Measurements from ENCODE around the gene MLYCD. TPM values are rescaled to one million over a fixed set of nuclear protein-coding genes. Genes with fewer than 3 reads are reported as not detected.

Gene MLYCD
- total and polyA plus RNA-seq, 2 donors from 2014 or later, result 8.8 to 9.1 TPM

DNA sequence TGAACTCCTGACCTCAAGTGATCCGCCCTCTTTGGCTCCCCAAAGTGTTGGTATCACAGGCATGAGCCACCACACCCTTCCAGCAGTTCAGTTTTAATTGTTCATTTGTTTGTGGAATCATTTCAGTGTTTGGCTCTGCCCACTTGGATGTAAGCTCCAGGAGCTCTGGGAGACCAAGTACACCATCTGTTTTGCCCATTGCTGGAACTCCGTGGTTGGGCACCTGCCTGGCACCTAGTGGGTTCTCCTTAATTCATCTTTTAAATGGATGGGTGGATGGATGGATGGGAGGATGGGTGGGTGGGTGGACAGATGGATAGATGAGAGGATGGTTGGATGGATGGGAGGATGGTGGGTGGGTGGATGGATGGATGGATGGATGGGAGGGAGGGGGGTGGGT lies 68.2 kb downstream of the MLYCD start:
- H3K27me3 ChIP-seq (ENCODE audit: control insufficient read depth, insufficient read depth, low read length), result no peaks in the 10 kb centered on the region
- TF ChIP-seq, protein P1, sequence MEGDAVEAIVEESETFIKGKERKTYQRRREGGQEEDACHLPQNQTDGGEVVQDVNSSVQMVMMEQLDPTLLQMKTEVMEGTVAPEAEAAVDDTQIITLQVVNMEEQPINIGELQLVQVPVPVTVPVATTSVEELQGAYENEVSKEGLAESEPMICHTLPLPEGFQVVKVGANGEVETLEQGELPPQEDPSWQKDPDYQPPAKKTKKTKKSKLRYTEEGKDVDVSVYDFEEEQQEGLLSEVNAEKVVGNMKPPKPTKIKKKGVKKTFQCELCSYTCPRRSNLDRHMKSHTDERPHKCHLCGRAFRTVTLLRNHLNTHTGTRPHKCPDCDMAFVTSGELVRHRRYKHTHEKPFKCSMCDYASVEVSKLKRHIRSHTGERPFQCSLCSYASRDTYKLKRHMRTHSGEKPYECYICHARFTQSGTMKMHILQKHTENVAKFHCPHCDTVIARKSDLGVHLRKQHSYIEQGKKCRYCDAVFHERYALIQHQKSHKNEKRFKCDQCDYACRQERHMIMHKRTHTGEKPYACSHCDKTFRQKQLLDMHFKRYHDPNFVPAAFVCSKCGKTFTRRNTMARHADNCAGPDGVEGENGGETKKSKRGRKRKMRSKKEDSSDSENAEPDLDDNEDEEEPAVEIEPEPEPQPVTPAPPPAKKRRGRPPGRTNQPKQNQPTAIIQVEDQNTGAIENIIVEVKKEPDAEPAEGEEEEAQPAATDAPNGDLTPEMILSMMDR (IDR thresholded peaks at IDR 0.05; ENCODE audit: borderline replicate concordance, extremely low read depth, insufficient read depth), result no peak
- H3K9me3 ChIP-seq (ENCODE audit: control insufficient read depth in 2 of 3, insufficient read depth in 1 of 3, low read length in 3 of 3), result no peaks in the 10 kb centered on the region
- H3K4me1 ChIP-seq (ENCODE audit: control insufficient read depth in 2 of 3, insufficient read depth in 2 of 3, low read depth in 1 of 3, low read length in 3 of 3), result no peaks in the 10 kb centered on the region
- H3K27ac ChIP-seq (ENCODE audit: low read depth in 2 of 2, low read length in 2 of 2), result no peak overlapping the region
- no peak overlapping the region for H3K9ac ChIP-seq (ENCODE audit: low read length in 3 of 3)
- DNase-seq (no peak), FAIRE-seq (no peak)
- H3K36me3 ChIP-seq (ENCODE audit: control insufficient read depth in 2 of 3, insufficient read depth in 3 of 3, low read length in 3 of 3), result peaks cover 0 to 5% (median 2%) of the 10 kb centered on the region in 3 donors
- H3K4me3 ChIP-seq (ENCODE audit: low read length in 3 of 3), result no peak overlapping the region
- intact Hi-C loops (cut with DNase I), result loop anchor here (10.0 kb wide), 1 partner anchor 88 kb away; no protein-coding TSS in a partner anchor

DNA sequence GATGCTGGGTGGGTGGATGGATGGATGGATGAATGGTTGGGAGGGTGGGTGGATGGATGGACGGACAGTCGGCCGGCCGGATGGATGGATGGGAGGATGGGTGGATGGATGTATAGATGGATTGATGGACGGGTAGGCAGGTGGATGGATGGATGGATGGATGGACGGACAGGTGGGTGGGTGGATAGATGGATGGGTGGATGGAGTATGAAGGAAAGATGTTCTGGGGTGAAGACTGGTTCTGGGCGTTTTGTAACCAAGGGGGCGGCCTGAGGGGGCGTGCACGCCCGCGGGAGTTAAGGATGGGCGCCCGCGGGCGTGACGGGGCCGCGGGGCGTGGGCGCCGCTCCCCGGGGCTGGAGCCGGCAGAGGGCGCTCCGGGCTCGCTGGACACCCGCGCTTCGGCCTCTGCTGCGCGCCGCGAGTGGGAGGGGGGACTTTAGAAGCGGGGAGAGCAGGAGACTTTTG lies 69.0 kb downstream of the MLYCD start, which contains the start of gene NECAB2:
Gene NECAB2 (plus strand): TSS at position 407 of the 468 bp plus-strand sequence. CDS start 405 bp downstream, outside the sequence.
- Histone ChIP-seq H3K4me1 (ENCODE audit: control insufficient read depth in 2 of 3, insufficient read depth in 2 of 3, low read depth in 1 of 3, low read length in 3 of 3) (no peaks in the 10 kb centered on the region), H3K36me3 (ENCODE audit: control insufficient read depth in 2 of 3, insufficient read depth in 3 of 3, low read length in 3 of 3) (peaks cover 0 to 2% (median 0%) of the 10 kb centered on the region in 3 donors), H3K9ac (ENCODE audit: low read length in 3 of 3) (no peak within 1 kb of the TSS), H3K27me3 (ENCODE audit: control insufficient read depth, insufficient read depth, low read length) (no peaks in the 10 kb centered on the region), H3K4me3 (ENCODE audit: low read length in 3 of 3) (no peak within 1 kb of the TSS), H3K27ac (ENCODE audit: low read depth in 2 of 2, low read length in 2 of 2) (no peak within 1 kb of the TSS), H3K9me3 (ENCODE audit: control insufficient read depth in 2 of 3, insufficient read depth in 1 of 3, low read length in 3 of 3) (no peaks in the 10 kb centered on the region)
- DNase-seq (peak; percentile 51 to 78 (median 65)), FAIRE-seq (no peak)
- intact Hi-C loops (cut with DNase I), result loop anchor here (10.0 kb wide), 1 partner anchor 87 kb away; no protein-coding TSS in a partner anchor
- TF ChIP-seq, protein P1 (IDR thresholded peaks at IDR 0.05; ENCODE audit: borderline replicate concordance, extremely low read depth, insufficient read depth), result peak; percentile 46

DNA sequence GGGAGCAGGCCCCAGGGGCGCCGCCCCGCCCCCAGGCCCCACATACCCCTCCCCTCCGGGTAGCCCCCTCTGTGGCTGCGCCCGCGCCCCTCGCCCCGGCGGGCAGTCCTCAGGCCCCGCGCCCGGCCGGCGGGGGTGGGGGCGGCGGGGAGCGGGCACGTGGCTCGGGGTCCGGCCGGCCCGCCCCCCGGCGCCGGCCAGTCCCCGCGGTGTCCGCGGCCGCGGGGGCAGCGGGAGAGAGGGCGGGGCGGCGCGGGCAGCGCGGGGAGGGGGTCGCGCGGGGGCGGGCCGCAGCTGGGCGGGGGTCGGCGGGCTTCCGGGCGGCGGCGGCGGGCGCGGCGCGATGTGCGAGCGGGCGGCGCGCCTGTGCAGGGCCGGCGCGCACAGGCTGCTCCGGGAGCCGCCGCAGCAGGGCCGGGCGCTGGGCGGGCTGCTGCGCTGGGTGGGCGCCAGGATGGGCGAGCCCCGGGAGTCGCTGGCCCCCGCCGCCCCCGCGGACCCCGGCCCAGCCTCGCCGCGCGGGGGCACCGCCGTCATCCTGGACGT lies 69.5 kb downstream of the MLYCD start:
- no peak for FAIRE-seq
- Histone ChIP-seq H3K9me3 (ENCODE audit: control insufficient read depth in 2 of 3, insufficient read depth in 1 of 3, low read length in 3 of 3) (no peaks in the 10 kb centered on the region), H3K27ac (ENCODE audit: low read depth in 2 of 2, low read length in 2 of 2) (no peak overlapping the region), H3K4me3 (ENCODE audit: low read length in 3 of 3) (no peak overlapping the region), H3K27me3 (ENCODE audit: control insufficient read depth, insufficient read depth, low read length) (no peaks in the 10 kb centered on the region), H3K4me1 (ENCODE audit: control insufficient read depth in 2 of 3, insufficient read depth in 2 of 3, low read depth in 1 of 3, low read length in 3 of 3) (no peaks in the 10 kb centered on the region), H3K36me3 (ENCODE audit: control insufficient read depth in 2 of 3, insufficient read depth in 3 of 3, low read length in 3 of 3) (peaks cover 0 to 2% (median 0%) of the 10 kb centered on the region in 3 donors), H3K9ac (ENCODE audit: low read length in 3 of 3) (no peak overlapping the region)
- peak in 1 of 5 donors; percentile 40 for DNase-seq
- intact Hi-C loops (cut with DNase I), result loop anchor here (10.0 kb wide), 1 partner anchor 86 kb away; no protein-coding TSS in a partner anchor
- TF ChIP-seq, protein P1 (IDR thresholded peaks at IDR 0.05; ENCODE audit: borderline replicate concordance, extremely low read depth, insufficient read depth), result no peak

Data from kidney (tissue), 14 donors.